Spleen (tissue), 11 donors: ENCODE results near the gene MIEN1. TPM values are rescaled to one million over a fixed set of nuclear protein-coding genes. Genes with fewer than 3 reads are reported as not detected.

Experiments used
- DNase-seq: peaks from one replicate; pipeline ENCODE4 v3.0.0-alpha.2; 2020
- H3K27ac ChIP-seq, 8 donors: fragments of 200-600 bp; sonication (generic) in 7 of 8; 1 replicate in 4 of 8; 2 replicates in 4 of 8; pipeline versions ENCODE4 v1.5.0 to v1.8.0; 2016 to 2021; ENCODE audit warnings: inconsistent platforms in 4 of 8, mild to moderate bottlenecking in 4 of 8, moderate library complexity in 1 of 8
- H3K27me3 ChIP-seq, 7 donors: fragments of 200-600 bp; sonication (generic) in 6 of 7; replicated peaks in 1 of 7; 1 replicate in 4 of 7; 2 replicates in 3 of 7; pipeline versions ENCODE4 v1.5.0 to v1.8.0; 2016 to 2021; ENCODE audit warnings: inconsistent platforms in 3 of 7, mild to moderate bottlenecking in 1 of 7
- H3K36me3 ChIP-seq, 6 donors: fragments of 200-600 bp; sonication (generic) in 5 of 6; 1 replicate in 4 of 6; 2 replicates in 2 of 6; pipeline versions ENCODE4 v1.5.0 to v1.8.0; 2016 to 2021; ENCODE audit warnings: inconsistent platforms in 2 of 6
- H3K4me1 ChIP-seq, 6 donors: fragments of 200-600 bp; sonication (generic) in 5 of 6; 1 replicate in 3 of 6; 2 replicates in 3 of 6; pipeline versions ENCODE4 v1.5.0 to v1.8.0; 2016 to 2021; ENCODE audit warnings: inconsistent platforms in 3 of 6
- H3K4me3 ChIP-seq, 8 donors: fragments of 200-600 bp; sonication (generic) in 7 of 8; 1 replicate in 4 of 8; 2 replicates in 4 of 8; pipeline versions ENCODE4 v1.5.0 to v1.8.0; 2016 to 2021; ENCODE audit warnings: inconsistent platforms in 4 of 8, mild to moderate bottlenecking in 4 of 8, moderate library complexity in 2 of 8
- H3K9me3 ChIP-seq, 8 donors: fragments of 200-600 bp; sonication (generic) in 7 of 8; 1 replicate in 4 of 8; 2 replicates in 4 of 8; pipeline versions ENCODE4 v1.5.0 to v1.8.0; 2016 to 2021; ENCODE audit warnings: inconsistent platforms in 4 of 8
- POLR2A ChIP-seq, 3 donors: fragments of 450-650 bp; IDR thresholded peaks; one replicate each; pipeline ENCODE4 v1.5.1; 2017; ENCODE audit warnings: antibody characterized with exemption in 3 of 3, mild to moderate bottlenecking in 1 of 3
- POLR2AphosphoS5 ChIP-seq, 3 donors: sonication (generic); formaldehyde crosslinking; IDR thresholded peaks; one replicate each; pipeline ENCODE4 v1.5.1; 2017; ENCODE audit warnings: antibody characterized with exemption in 3 of 3
- WGBS, 5 donors: extraction: QIAGEN DNeasy Blood & Tissue Kit in 3 of 5; methylation state at CpG; one replicate each; pipeline versions ENCODE4 v1.1.5 to v1.1.7; 2013 to 2018; 5-methylcytosine and 5-hydroxymethylcytosine counted together
- intact Hi-C: fragments of 100-400 bp; cut with DNase I; formaldehyde crosslinking; loops from one replicate; pipeline ENCODE4 v1.15.0; 2023; ENCODE audit warnings: low total_unique reads
- polyA plus RNA-seq, 3 donors: library from polyadenylated mRNA; stranded (reverse); fragments of 200-250 nt; gene quantifications; one replicate each; pipeline ENCODE4 v1.2.1, GENCODE V29; 2013
- total RNA-seq, 7 donors: library from RNA; depleted of rRNA in 3 of 7; stranded (reverse); fragments of >200 nt in 3 of 7; fragmentation: NEBNext Ultra II Directional in 4 of 7; extraction: Animal tissue kit (Norgen Biotek cat#: 25700) in 4 of 7; gene quantifications; one replicate each; pipeline versions ENCODE4 v1.1.0 to v1.2.1, GENCODE V29; 2016 to 2021
- TF ChIP-seq, protein P1 (sequence below), 11 experiments: fragments of 200-600 bp in 7 of 11; fragments of 450-650 bp in 4 of 11; sonication (generic) in 4 of 11; IDR thresholded peaks in 8 of 11; conservative IDR thresholded peaks in 3 of 11; 1 replicate in 7 of 11; 2 replicates in 4 of 11; pipeline versions ENCODE4 v1.4.0 to v1.8.0; 2016 to 2021; ENCODE audit warnings: antibody characterized with exemption in 11 of 11, inconsistent platforms in 4 of 11, mild to moderate bottlenecking in 1 of 11
- donor health status: healthy with polysubstance abuse.
- donor health status: DM: no; HTN: no; CAD: no; lungs with moderate emphysema.
- donor health status: DM: no; HTN: no; CAD: no.
- donor health status: Bipolar disorder and iron deficiency.
- donor health status: healthy.
- donor health status: DM: no; HTN: no; CAD: no.
- donor health status: DM: yes; HTN: yes; CAD: no.

The MIEN1 gene
- total and polyA plus RNA-seq, 10 donors, result 28.0 to 85.2 (median 51.5) TPM

DNA sequence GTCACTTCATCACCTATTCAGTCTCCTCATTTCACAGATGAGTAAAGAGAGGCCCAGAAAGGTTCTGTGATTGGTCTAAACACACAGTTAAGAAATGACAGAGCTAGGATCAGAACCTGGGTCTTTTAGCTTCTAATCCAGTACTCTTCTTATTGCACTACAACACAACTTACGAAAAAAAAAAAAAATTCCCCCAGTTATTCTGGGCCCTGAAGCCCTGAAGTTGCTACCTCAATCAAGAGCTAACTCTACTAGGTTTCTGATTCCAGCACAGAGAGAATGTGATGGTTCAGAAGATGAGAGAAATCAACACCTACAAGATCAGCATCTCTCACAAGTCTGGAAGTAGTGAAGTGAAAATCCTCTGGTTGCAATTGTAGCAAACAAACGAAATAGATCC is 44.7 kb upstream of the MIEN1 start:
- peaks cover 0 to 11% (median 0%) of the 10 kb centered on the region in 6 donors for H3K36me3 ChIP-seq
- H3K27me3 ChIP-seq, result peaks cover 0 to 5% (median 0%) of the 10 kb centered on the region in 7 donors
- H3K4me3 ChIP-seq, result peak overlapping the region in 7 of 8 donors; percentile 36 to 70 (median 40)
- no peak for DNase-seq
- no peaks in the 10 kb centered on the region for H3K9me3 ChIP-seq
- H3K4me1 ChIP-seq, result peaks cover 25 to 100% (median 69%) of the 10 kb centered on the region in 6 donors
- peak in 1 of 3 donors; percentile 14 for TF ChIP-seq POLR2AphosphoS5 (IDR thresholded peaks at IDR 0.05)
- TF ChIP-seq, protein P1, sequence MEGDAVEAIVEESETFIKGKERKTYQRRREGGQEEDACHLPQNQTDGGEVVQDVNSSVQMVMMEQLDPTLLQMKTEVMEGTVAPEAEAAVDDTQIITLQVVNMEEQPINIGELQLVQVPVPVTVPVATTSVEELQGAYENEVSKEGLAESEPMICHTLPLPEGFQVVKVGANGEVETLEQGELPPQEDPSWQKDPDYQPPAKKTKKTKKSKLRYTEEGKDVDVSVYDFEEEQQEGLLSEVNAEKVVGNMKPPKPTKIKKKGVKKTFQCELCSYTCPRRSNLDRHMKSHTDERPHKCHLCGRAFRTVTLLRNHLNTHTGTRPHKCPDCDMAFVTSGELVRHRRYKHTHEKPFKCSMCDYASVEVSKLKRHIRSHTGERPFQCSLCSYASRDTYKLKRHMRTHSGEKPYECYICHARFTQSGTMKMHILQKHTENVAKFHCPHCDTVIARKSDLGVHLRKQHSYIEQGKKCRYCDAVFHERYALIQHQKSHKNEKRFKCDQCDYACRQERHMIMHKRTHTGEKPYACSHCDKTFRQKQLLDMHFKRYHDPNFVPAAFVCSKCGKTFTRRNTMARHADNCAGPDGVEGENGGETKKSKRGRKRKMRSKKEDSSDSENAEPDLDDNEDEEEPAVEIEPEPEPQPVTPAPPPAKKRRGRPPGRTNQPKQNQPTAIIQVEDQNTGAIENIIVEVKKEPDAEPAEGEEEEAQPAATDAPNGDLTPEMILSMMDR (IDR thresholded peaks at IDR 0.05 in 8 of 11, conservative IDR thresholded peaks at IDR 0.05 in 3 of 11), result no peak
- intact Hi-C loops, result no loop called here
- 51 to 74% (median 62%) methylated on average over 2 of the region's 2 CpGs for WGBS, 5 donors
- H3K27ac ChIP-seq, result peak overlapping the region; percentile 71 to 92 (median 83)

DNA sequence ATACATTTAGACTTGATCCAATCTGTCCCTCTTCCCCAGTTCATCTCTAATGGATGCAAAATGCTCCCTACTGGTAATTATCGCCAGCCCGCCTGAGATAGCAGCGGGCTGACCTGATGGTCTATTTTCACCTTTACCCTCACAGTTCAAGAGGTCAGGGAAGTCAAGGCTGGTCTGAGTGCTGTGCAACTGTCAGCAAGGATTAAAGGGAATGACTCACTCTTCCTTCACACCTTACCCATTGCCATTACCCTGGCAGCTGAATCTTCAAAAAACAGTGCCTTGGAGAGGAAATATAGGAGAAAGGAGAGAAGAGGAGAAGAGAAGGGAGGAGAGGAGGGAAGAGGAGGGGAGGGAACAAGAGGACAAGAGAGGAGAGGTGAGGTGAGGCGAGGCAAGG is 43.7 kb upstream of the MIEN1 start:
- intact Hi-C loops, result no loop called here
- 67 to 78% (median 73%) methylated on average over 4 of the region's 4 CpGs for WGBS, 5 donors

DNA sequence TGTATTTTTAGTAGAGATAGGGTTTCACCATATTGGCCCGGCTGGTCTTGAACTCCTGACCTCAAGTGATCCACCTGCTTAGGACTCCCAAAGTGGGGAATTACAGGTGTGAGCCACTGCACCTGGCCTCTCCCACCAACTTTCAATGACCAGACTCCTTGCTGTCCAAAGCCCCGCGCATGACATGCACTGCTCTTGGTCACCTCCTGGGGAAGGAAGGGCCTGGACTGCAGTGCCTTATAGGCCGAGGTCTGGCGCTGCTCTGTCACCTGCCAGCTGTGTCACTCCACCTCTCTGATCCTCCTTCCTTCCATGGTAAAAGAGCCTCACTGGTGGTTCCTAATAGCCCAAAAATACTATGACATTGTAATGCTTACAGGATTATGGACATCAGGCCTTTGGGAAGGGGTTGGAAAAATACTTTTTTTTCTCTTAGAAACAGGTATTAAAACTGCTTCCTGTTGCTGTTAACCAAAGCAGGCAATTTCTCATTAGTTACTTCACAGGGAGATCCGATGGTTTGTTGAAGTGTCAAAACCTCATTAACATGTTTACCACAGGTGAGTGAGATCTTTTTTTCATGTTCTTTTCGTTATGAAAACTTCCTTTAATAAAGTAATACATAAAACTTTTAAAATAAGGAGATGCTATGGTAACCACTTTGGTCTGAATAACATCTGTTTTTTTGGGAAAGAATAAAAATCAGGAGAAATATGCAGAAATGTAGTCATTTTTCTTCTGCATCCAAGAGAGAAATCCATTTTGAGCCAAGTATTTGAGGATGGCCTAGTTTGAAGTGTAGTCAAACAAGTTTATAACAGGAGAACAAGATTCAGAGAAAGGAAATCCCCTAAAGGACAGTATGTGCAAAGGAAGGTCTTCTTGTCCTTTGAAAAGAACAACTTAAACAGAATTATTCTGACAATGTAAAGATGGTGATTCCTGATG is 42.9 kb upstream of the MIEN1 start:
- H3K4me1 ChIP-seq, result peaks cover 30 to 100% (median 70%) of the 10 kb centered on the region in 6 donors

More for the DNA sequence above, 43.7 kb upstream of the MIEN1 start:
- Histone ChIP-seq H3K4me3 (peak overlapping the region in 4 of 8 donors; percentile 38 to 70 (median 48)), H3K9me3 (no peaks in the 10 kb centered on the region), H3K27me3 (peaks cover 0 to 2% (median 0%) of the 10 kb centered on the region in 7 donors), H3K27ac (peak overlapping the region; percentile 71 to 92 (median 83)), H3K36me3 (peaks cover 0 to 19% (median 0%) of the 10 kb centered on the region in 6 donors), H3K4me1 (peaks cover 26 to 100% (median 70%) of the 10 kb centered on the region in 6 donors)
- TF ChIP-seq POLR2AphosphoS5 (IDR thresholded peaks at IDR 0.05) (no peak), POLR2A (IDR thresholded peaks at IDR 0.05) (no peak)
- TF ChIP-seq, protein P1 (IDR thresholded peaks at IDR 0.05 in 8 of 11, conservative IDR thresholded peaks at IDR 0.05 in 3 of 11), result no peak
- no peak for DNase-seq

More for the DNA sequence above, 42.9 kb upstream of the MIEN1 start:
- Histone ChIP-seq H3K4me3 (peak overlapping the region in 5 of 8 donors; percentile 5 to 70 (median 47)), H3K27ac (peak overlapping the region; percentile 71 to 92 (median 83)), H3K36me3 (peaks cover 0 to 27% (median 0%) of the 10 kb centered on the region in 6 donors), H3K9me3 (no peaks in the 10 kb centered on the region), H3K27me3 (no peaks in the 10 kb centered on the region)
- intact Hi-C loops, result no loop called here
- no peak for DNase-seq
- 55 to 70% (median 61%) methylated on average over 7 of the region's 7 CpGs for WGBS, 5 donors
- TF ChIP-seq, protein P1 (IDR thresholded peaks at IDR 0.05 in 8 of 11, conservative IDR thresholded peaks at IDR 0.05 in 3 of 11), result no peak
- TF ChIP-seq POLR2AphosphoS5 (IDR thresholded peaks at IDR 0.05) (peak in 2 of 3 donors; percentile 14 to 53), POLR2A (IDR thresholded peaks at IDR 0.05) (no peak)
